Astrocyte of the hippocampus (primary cell): Measurements from ENCODE around the gene DBNDD1.

Experiments
- DNase-seq: peaks from one replicate; pipeline ENCODE4 v3.0.0; 2011; ENCODE audit warnings: low read depth, low spot score

The DBNDD1 gene

DNA sequence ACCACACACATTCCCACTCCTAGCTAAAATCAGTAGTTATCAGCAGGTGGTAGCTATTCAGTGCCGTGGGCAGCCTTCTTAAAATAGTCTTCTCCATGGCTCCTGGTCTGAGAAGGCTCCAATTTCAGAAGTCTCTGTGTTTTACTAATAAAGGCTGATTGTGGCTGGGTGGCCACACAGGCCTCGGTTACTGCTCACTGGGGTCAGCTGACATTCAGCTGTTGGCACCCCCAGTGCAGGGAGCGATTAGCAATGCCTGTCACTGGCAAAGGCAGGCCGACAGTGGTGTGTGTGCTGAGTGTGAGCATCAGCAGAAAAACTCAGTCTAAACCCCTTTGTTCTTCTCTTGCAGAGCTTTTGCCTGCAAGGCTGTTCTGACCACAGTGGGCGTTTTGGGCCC is 16.6 kb upstream of the DBNDD1 start:
- DNase-seq: peak; percentile 29

DNA sequence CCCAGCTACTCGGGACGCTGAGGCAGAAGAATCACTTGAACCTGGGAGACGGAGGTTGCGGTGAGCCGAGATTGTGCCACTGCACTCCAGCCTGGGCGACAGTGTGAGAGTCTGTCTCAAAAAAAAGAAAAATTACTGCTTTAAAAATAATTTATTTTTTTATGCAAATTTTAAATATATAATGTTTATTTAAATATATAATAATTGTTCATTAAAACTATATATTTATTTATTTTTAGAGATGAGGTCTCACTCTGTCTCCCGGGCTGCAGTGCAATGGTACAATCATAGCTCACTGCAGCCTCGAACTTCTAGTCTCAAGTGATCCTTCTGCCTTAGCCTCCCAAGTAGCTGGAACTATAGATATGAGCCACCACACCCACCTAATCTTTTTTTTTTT is 15.2 kb upstream of the DBNDD1 start:
- DNase-seq: no peak

DNA sequence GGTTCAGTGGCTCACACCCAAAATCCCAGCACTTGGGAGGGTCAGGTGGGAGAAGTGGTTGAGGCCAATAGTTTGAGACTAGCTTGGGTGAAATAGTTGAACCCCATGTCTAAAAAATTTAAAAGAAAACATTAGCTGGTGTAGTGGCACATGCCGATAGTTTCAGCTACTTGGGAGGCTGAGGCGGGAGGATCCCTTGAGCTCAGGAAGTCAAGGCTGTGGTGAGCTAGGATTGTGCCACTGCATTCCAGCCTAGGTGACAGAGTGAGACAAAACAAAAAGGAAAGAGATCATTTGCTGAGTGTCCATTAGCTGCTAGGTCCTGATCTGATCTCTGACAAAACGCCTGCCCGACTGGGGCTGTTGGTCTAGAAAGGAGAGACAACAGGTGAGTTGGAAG is 14.1 kb upstream of the DBNDD1 start:
- no peak for DNase-seq

DNA sequence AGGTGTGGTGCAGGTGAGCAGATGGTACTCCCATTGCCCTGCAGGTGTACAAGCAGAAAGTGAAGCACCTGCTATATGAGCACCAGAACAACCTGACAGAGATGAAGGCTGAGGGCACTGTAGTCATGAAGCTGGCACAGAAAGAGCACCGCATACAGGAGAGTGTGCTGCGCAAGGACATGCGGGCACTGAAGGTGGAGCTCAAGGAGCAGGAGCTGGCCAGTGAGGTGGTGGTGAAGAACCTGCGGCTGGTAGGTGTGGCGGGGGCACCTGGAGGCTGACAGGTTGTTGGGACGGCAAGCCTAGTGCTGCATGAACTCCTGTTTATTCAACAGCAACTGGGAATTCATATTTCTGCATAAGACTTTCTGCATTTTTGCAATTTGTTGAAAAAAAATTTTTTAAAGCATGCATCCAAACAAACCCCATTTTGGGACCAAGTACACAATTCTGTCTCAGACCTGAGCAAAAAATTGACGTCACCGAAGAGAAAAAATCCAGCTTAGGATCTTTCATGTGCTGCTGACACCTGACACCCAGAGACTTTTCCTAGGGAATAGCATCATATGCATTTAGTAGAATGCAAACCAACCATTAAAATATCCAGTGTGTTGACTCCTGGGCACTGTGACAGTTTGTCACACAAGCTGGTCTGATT is 13.5 kb upstream of the DBNDD1 start:
- DNase-seq: no peak

DNA sequence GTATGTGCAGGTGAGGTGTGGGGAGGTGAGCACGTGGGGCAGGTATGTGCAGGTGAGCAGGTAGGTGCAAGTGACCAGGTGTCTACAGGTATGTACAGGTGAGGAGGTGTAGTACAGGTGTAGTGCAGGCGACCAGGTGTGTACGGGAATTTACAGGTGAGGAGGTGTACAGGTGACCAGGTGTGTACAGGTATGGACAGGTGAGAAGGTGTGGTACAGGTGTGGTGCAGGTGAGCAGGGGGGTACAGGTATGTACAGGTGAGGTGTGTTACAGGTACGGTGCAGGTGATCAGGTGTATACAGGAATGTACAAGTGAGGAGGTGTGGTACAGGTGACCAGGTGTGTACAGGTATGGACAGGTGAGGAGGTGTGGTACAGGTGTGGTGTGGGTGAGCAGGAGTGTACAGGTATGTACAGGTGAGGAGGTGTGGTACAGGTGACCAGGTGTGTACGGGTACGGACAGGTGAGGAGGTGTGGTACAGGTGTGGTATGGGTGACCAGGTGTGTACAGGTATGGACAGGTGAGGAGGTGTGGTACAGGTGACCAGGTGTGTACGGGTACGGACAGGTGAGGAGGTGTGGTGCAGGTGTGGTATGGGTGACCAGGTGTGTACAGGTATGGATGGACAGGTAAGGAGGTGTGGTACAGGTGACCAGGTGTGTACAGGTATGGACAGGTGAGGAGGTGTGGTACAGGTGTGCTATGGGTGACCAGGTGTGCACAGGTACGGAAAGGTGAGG is 12.8 kb upstream of the DBNDD1 start:
- no peak for DNase-seq

DNA sequence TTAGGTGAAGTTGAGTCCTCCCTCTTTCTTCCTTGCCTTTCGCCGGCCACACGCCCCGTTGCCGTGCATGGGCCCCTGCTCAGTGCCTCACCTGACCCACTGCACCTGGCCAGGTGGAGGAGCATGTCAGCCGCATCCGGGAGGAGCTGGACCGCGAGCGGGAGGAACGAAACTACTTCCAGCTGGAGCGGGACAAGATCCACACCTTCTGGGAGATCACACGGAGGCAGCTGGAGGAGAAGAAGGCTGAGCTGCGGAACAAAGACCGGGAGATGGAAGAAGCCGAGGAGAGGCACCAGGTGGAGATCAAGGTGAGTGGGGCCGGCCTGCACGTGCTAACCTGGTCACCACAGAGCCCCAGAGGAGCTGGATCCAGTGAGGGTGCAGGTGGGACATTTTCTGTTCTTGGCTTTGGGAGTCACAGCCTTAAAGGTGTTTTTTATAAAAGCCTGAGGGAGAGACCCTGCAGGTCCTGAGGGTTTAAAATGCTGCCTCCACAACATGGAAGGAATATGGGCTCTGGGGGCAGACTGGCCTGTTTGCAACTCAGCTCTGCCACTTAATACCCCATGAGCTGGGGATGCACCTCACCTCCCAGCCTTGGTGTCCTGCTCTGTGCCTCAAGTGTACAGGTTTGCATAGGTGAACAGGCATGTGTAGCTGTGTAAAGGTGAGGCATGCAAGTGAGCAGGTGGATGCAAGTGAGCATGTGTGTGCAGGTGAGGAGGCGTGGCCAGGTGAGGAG is 12.1 kb upstream of the DBNDD1 start:
- no peak for DNase-seq

DNA sequence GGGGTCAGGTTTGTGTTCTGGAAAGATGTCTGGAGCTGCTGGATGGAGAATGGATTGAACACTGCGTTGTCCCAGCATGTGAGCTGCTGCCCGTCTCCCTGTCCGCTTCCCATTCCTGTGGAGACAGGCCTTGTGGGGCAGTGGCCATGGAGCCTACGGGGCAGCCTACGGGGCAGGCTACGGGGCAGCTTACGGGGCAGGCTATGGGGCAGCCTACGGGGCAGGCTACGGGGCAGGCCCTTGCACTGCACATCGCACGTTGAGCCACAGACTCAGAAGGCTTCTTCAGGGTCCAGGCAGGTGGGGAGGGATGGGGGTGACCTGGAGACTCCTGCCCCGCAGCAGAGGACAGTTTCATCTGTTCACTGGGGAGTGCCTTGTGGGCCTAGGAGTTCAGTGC is 9.7 kb upstream of the DBNDD1 start:
- no peak for DNase-seq

DNA sequence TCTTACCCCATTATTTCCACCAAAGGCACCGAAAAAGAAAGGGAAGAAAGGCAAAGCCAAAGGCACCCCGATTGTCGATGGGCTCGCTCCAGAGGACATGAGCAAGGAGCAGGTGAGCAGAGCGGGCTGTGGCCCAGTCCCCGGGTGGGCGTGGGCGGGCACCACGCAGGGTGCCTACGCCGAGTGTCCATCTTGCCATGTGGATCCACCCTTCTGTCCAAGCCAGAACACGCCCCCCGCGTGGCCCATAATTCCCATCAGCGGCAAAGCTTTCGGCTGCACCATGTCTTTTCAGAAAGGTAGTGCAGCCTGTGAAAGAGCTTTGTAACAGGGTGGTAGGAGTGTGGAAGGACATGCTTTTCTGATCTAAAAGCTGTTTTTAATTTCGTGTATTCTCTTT is 8.4 kb upstream of the DBNDD1 start:
- no peak for DNase-seq

DNA sequence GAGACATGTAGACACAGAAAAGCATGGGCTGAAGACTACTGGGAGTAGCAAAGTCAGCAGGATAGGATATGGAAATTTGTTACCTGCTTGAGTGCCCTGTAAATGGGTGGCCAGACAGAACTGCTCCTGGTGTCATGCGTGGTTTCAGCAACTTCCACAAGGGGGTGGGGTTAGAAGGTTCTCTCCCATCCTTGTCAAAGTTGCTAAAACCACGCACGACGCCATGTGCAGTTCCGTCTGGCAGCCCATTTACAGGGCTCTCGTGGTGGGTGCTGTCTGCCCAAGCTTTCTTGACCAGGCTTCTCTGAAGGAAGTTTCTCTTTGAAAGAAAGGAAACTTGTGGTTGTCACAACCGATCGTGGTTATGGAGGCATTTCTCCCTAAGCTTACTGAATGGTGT is 6.9 kb upstream of the DBNDD1 start:
- DNase-seq: no peak

DNA sequence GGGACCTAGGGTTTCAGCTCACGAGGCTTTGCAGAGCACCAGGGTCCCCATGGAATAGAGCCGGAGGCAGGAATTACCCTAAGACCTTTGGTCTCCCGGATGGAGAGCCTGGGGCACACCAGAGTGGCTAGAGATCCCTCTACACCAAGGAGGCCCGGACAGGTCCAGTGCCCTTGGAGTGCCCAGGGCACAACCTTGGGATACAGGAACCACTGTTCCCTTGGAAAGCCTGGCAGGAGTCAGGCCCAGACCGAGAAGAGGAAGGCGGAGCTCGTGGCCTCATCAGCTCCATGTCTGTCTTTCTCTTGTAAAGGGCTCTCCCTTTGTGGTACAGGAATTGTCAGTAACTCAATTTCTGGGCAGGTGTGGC is 3.8 kb upstream of the DBNDD1 start:
- no peak for DNase-seq

DNA sequence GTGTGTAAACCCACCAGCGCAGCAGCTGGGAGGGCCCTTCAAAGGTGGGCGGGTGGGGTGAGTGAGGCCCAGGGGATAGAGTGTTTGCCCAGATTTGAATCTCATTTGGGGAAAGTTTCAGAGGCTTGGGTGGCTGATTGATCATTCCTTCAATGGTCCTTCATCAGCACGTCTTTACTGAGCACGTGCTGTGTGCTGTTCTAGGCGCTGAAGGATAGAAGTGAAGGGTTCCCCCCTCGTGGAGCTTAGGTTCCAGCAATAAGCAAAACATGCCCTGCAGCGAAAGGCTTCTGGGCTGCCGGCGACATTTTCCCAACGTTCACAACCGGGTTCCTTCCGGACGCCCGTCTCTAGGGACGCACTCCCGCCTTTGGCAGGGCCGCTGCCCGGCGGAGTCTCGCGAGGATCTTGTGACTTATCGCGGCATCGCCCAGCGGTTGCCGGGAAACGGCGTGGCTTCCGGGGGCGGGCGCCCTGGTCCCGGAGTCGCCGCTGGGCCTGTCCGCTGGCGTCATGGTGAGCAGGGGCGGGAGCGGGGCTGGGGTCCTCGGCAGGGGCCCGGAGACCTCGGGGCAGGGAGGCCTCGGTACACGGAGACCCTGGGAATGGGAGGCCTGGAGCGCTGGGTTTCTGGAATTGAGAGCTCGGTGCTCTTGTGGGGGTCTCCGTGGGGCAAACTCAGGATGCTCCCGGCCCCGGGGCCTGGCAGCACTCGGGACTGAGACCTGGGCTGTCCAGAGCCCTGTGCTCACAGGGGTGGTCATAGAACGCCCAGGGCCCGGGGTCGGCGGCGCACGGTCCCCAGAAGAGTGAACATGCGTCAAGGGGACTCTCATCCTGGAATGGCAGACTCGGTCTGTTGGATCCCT is 3.2 kb upstream of the DBNDD1 start:
- peak; percentile 97 for DNase-seq

DNA sequence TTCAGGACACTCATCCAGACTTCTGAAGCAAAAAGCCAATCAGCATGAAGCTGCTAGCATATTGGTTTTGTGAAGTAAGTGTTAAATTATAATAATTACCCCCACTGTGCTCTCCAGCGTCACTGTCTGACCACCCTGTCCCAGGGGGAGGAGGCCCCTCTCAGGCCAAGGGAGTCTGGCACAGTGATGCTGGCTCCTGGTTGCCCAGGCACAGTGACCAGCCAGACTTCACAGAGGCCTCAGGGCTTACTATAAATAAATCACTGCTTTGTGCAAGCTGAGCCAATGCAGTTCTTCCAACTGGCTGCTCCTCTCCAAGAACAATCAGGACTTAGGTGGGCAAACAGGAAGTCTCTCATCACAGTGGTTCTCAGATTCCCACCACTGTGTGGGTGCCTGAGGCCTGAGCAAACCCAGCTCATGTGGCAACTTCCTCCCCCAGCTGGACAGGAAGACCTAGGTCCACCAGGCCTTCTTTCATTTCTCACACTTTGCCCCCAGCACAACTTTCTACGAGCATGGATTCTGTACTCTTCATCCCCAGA is 1.7 kb upstream of the DBNDD1 start:
- peak; percentile 31 for DNase-seq

DNA sequence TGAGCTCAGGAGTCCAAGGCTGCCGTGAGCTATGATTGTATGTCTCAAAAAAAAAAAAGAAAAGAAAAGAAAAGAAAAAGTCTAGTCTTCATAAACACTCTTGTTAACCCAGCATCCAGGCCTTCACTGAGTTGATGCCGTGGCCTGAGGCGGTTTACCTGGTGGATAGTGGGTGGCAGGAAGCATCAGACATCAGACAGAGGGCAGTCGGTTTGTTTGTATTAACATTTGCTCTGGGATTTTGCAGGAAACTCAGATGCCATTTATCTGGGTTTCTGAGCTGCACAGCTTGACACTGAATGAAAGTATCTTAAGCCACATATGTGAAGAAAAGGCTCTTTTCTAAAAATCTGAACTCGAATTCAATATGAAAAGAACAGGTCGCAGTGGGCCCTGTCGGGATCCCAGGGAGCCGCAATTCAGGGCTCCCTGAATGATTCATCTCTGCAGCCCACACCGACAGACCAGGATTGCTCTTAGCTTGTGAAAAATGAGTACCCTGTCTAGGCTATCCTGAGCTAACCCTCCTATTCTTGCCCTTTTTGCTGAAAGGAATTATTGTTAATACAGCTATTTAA is 1.1 kb upstream of the DBNDD1 start:
- DNase-seq: peak; percentile 51

DNA sequence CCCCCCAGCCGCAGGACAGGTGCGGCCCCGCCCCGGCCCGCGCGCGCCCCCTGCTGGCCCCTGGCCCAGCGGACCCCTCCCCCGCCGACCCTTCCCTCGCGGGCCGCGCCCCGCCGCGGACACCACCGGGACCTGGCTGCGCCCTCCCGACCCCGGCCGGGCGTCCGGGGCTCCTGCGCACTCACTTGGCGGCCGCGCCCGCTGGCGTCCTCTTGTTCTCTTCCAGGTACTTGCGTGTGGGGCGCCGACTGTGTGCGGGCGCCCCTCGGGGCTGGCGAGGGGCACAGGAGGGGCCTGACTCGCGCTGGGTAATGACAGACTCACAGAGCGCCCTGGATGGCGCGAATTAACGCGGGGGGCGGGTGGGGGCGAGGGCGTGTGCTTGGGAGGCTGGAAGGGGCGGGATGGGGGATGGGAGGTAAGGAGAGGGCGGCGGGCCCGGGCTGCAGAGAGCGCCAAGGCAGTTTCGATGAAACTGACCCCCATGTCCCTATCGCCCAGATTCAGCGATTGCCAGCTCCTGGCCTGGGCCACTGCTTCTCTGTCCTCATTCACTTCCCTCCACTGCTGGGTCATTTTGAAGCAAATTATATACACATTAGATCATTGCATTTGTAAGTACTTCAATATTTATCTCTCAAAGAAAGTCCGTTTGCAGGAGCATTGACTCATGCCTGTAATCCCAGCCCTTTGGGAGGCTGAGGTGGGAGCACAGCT is 445 bp upstream of the DBNDD1 start:
- peak; percentile 64 for DNase-seq

DNA sequence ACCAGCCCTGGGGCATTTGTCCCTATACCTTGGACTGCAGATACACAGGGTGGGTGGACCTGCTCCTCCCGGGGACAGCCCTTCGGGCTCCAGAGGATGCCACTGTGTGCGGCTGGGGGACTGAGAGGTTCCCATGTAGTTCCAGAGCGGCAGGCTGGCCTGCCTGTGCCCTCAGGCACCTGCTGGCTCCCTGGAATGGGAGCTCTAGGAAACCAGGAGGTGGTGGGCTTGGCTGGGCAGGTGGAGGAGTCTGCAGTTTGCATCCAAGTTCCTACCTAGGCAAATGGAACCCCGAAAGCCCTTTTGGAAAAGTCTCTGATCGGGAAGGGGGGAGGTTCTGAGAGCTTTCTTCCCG is 982 bp downstream of the DBNDD1 start:
- no peak for DNase-seq

DNA sequence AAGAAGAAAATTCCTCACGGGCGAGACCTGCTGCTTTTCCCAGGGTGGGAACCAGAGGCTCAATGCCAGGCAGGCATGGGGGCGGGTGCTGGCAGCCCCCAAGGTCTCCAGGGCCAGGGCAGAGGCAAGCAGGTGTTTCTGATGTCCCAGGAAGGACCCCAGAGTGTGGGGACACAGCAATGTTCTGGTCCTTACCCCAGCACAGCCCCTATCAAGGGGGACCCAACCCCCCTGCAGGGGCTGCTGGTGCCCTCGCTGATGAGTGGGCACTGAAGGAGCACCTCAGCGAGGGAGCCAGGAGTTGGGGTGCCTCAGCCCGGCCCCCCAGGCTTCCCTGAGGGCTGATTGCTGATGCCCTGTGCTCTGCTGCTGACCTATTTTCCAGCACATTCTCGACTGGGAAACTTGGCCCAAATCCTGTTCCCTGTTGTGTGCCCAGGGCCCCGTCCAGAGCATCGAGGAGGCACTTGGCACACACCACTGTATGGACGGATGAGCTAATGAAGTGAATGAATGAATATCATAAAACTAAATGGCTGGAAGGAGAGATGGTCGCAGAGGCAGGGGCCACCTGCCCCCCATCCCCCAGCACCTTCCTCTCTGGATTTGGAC is 2.8 kb downstream of the DBNDD1 start:
- DNase-seq: no peak

DNA sequence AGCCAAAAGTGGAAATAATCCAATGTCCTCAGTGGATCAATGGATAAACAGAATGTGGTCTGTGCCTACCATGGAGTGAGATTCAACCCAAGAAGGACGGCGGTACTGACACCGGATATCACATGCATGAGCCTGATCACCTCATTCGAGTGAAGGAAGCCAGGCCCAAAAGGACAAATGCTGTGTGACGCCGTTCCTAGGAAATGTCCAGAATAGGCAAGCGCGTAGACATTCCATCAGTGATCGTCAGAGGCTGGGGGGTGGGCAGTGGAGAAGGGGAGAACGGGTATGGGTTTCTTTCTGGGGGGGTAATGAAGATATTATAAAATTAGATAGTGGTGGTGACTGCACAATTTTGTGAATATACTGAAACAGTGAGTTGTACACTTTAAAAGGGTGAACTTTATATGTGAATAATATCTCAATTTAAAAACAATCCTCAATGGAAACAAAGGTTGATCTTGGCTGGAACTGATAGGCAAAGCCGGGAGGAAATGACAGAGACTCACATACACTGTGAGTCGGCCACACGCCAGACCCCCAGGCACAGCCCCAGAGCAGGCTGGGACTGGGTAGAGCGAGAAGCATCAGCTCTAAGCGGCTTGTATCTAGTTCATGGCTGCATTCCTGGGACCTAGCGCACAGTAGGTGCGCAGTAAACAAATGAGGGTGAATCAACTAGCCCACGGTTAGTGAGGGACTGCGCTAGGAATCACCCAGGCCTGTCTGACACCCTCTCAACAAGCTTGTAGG is 3.5 kb downstream of the DBNDD1 start:
- DNase-seq: no peak

DNA sequence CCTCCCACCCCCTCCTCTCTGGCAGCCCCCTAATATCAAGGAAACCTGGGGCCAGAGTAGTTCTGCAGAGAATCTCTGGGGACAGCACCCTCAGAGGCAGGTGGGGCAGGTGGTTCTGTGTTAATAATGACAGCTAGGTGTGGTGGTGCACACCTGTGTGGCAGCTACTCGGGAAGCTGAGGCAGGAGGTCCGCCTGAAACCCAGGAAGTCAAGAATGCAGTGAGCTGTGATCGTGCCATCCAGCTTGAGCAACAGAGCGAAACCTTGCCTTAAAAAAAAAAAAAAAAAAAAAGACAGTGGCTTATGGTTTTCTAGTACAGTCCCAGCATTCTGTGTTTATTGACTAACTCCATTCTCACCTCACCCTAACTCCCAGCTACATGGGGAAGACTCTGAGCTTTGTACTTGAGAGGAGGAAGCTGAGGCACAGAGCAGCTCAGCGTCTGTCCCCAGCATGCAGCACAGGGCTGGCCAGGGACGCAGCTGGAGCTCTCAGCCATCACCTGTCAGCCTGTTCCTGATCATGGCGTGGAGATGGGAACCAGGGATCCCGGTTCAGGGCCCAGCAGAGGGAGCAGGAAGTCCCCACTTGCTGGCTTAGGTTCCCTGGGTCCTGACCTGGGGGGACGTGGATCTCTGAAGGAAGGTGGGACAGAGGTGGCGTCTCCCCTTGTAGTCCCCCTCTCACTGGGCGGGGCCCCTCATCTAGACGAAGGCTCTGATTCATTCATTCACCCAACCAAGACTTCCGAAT is 6.1 kb downstream of the DBNDD1 start:
- no peak for DNase-seq
